ENCODE measurements around the gene INPP4A. TPM values are rescaled to one million over a fixed set of nuclear protein-coding genes. Genes with fewer than 3 reads are reported as not detected.

INPP4A gene
- total and polyA plus RNA-seq, 10 of the 15 experiments (the other 5 are each of a cell fraction or from before 2014, with no cell fraction given) = 4.7 to 62.3 (median 36.9) TPM

DNA sequence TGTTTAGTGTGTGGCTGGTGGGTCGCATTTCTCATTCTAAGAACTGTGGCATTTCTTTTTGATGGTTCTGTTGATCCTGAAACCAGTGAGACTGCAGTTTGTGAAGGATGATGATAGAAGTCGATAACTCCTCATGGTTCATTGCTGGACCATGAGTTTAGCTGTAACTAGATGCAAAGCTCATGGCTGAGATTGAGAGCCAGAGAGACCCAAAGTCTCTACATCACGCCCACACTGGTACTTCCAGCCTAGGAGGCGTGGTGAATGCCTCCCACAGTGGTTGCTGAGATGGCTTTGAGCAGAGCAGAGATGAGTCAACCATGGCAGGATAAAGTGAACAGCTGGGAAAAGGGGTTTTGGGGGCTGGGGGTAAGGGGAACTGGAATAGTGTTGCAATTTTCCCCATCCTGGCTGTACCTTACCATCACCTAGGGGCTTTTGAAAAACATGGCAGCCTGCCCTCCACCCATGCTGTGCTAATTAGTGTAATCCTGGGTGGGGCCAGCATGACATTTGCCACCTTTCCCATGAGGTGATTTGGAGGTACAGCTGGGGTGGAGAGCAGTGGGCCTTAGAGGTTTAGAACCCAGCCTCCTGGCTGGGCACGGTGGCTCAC lies 24.1 kb downstream of the INPP4A start (continued):
- TF ChIP-seq, protein P1, sequence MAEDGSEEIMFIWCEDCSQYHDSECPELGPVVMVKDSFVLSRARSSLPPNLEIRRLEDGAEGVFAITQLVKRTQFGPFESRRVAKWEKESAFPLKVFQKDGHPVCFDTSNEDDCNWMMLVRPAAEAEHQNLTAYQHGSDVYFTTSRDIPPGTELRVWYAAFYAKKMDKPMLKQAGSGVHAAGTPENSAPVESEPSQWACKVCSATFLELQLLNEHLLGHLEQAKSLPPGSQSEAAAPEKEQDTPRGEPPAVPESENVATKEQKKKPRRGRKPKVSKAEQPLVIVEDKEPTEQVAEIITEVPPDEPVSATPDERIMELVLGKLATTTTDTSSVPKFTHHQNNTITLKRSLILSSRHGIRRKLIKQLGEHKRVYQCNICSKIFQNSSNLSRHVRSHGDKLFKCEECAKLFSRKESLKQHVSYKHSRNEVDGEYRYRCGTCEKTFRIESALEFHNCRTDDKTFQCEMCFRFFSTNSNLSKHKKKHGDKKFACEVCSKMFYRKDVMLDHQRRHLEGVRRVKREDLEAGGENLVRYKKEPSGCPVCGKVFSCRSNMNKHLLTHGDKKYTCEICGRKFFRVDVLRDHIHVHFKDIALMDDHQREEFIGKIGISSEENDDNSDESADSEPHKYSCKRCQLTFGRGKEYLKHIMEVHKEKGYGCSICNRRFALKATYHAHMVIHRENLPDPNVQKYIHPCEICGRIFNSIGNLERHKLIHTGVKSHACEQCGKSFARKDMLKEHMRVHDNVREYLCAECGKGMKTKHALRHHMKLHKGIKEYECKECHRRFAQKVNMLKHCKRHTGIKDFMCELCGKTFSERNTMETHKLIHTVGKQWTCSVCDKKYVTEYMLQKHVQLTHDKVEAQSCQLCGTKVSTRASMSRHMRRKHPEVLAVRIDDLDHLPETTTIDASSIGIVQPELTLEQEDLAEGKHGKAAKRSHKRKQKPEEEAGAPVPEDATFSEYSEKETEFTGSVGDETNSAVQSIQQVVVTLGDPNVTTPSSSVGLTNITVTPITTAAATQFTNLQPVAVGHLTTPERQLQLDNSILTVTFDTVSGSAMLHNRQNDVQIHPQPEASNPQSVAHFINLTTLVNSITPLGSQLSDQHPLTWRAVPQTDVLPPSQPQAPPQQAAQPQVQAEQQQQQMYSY (CRISPR knock-in tag; IDR thresholded peaks at IDR 0.05) = no peak
- TF ChIP-seq, protein P2, sequence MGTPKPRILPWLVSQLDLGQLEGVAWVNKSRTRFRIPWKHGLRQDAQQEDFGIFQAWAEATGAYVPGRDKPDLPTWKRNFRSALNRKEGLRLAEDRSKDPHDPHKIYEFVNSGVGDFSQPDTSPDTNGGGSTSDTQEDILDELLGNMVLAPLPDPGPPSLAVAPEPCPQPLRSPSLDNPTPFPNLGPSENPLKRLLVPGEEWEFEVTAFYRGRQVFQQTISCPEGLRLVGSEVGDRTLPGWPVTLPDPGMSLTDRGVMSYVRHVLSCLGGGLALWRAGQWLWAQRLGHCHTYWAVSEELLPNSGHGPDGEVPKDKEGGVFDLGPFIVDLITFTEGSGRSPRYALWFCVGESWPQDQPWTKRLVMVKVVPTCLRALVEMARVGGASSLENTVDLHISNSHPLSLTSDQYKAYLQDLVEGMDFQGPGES (IDR thresholded peaks at IDR 0.05) = no peak
- no peak for TF ChIP-seq DPF2 (IDR thresholded peaks at IDR 0.05)

DNA sequence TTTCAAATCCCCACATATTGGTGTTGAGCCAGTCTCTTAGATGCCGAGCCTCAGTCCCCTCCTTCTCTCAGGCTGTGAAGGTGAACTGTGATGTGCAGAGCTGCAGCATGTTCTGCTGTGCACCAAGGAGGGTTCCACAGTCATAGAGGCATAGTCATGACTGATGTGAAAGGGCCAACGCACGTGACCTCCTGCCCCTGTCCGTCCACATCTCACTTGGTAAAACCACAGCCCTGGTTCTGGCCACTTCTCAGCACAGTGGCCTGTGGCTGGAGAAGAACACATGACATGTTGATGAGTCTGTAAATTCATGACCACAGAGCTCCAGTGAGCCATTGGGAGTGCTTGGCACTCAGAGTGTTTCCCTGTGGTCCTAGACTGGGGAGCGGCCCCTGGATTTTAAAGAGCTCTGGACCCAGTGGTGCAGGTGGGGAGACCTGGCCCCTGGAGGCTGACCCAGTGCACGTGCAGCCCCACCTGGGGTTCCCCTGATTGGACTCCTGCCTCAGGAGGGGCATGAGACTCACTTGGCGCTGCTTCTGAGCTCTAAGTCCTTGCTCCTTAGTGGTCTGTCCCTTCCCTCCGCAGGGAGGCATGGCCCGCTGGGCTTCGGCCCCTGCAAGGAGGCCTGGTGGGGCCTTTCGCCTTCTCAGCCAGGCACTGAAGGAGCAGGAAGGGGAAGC lies 25.3 kb downstream of the INPP4A start:
- ATAC-seq (peak; percentile 11), FAIRE-seq (no peak), DNase-seq (ENCODE audit: low read depth, low spot score) (no peak)
- no peaks in the 10 kb centered on the region for H3K9me3 ChIP-seq (replicated peaks; ENCODE audit: control insufficient read depth, insufficient read depth, low read length)
- H3K9ac ChIP-seq (ENCODE audit: control insufficient read depth, insufficient read depth, low read length) = no peak overlapping the region; the same call in 1 of the 2 replicates
- H3K36me3 ChIP-seq (ENCODE audit: control insufficient read depth in 2 of 2, insufficient read depth in 2 of 2, low read length in 1 of 2) = peaks cover 0 to 13% of the 10 kb centered on the region in 2 experiments; a peak in 2 of 4 replicates
- CTCF ChIA-PET = interaction anchor here (0.8 to 7.9 kb wide), 11 partner anchors 9 to 80 kb away, joined by 3 to 64 read pairs (median 6); no protein-coding TSS in a partner anchor
- WGBS (ENCODE audit: insufficient coverage, insufficient replicate concordance, low lambda C conversion rate, missing lambda C conversion rate) = 84% methylated on average over 11 of the region's 11 CpGs
- RAD21 ChIA-PET (ENCODE audit: unreplicated experiment) = interaction anchor here (0.9 to 11.0 kb wide), 6 partner anchors 7 to 50 kb away, joined by 4 to 200 read pairs (median 91); no protein-coding TSS in a partner anchor
- H2AFZ ChIP-seq (ENCODE audit: control insufficient read depth, low read depth, low read length) = no peak overlapping the region
- peaks cover 91% of the 10 kb centered on the region for H3K4me1 ChIP-seq (ENCODE audit: control insufficient read depth, insufficient read depth, low read length)
- in situ Hi-C loops (cut with MboI) (no loop called here), intact Hi-C loops (cut with micrococcal nuclease; ENCODE audit: unreplicated experiment) (loop anchor here (5.0 to 10.0 kb wide), 4 partner anchors 77 to 455 kb away; partner anchors contain the start of genes COA5 and UNC50)
- H3K27ac ChIP-seq (ENCODE audit: control insufficient read depth, insufficient read depth) = peak overlapping the region; percentile 88
- H3K4me2 ChIP-seq (ENCODE audit: control insufficient read depth, insufficient read depth) = peak overlapping the region; percentile 70
- H3K27me3 ChIP-seq (replicated peaks in 1 of 2; ENCODE audit: control insufficient read depth in 2 of 2, insufficient read depth in 2 of 2, low read length in 1 of 2) = no peaks in the 10 kb centered on the region; a peak in 1 of 4 replicates
- H4K20me1 ChIP-seq (ENCODE audit: control insufficient read depth, insufficient read depth) = no peaks in the 10 kb centered on the region
- BruUV-seq (replicated peaks) = no TSS peak
- SMC1A ChIA-PET (ENCODE audit: uncharacterized antibody, unreplicated experiment) = interaction anchor here (1.7 to 28.2 kb wide), 5 partner anchors 9 to 57 kb away, joined by 5 to 816 read pairs (median 26); partner anchors contain the start of gene INPP4A
- POLR2A ChIA-PET = interaction anchor here (10.1 to 27.0 kb wide), 2 partner anchors 11 to 16 kb away, joined by 271 to 545 read pairs; no protein-coding TSS in a partner anchor
- H3K79me2 ChIP-seq (ENCODE audit: control insufficient read depth, insufficient read depth, low read length) = peaks cover 81% of the 10 kb centered on the region
- no peak overlapping the region for H3K4me3 ChIP-seq
- TF ChIP-seq SUPT20H (IDR thresholded peaks at IDR 0.05; ENCODE audit: borderline replicate concordance, control insufficient read depth, low read depth, low read length) (no peak), KAT2A (conservative IDR thresholded peaks at IDR 0.05; ENCODE audit: control insufficient read depth, low read depth, low read length) (no peak), NR2F1 (conservative IDR thresholded peaks at IDR 0.05) (peak; percentile 75), POLR2A (IDR thresholded peaks at IDR 0.05; ENCODE audit: low read depth, low read length) (peak; percentile 57), LARP7 (IDR thresholded peaks at IDR 0.05) (0 out of 2 replicates have a peak, but pooled peaks have one; percentile 18), BCL11A (IDR thresholded peaks at IDR 0.05; ENCODE audit: low read depth, low read length) (0 out of 2 replicates have a peak, but pooled peaks have one; percentile 6), ZSCAN29 (IDR thresholded peaks at IDR 0.05) (no peak), RAD51 (IDR thresholded peaks at IDR 0.05) (peak; percentile 77), IRF4 (IDR thresholded peaks at IDR 0.05; ENCODE audit: low read depth, low read length) (0 out of 2 replicates have a peak, but pooled peaks have one; percentile 20)
- TF ChIP-seq, protein P3, sequence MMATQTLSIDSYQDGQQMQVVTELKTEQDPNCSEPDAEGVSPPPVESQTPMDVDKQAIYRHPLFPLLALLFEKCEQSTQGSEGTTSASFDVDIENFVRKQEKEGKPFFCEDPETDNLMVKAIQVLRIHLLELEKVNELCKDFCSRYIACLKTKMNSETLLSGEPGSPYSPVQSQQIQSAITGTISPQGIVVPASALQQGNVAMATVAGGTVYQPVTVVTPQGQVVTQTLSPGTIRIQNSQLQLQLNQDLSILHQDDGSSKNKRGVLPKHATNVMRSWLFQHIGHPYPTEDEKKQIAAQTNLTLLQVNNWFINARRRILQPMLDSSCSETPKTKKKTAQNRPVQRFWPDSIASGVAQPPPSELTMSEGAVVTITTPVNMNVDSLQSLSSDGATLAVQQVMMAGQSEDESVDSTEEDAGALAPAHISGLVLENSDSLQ (IDR thresholded peaks at IDR 0.05) = 0 out of 2 replicates have a peak, but pooled peaks have one; percentile 6
- TF ChIP-seq, protein P4, sequence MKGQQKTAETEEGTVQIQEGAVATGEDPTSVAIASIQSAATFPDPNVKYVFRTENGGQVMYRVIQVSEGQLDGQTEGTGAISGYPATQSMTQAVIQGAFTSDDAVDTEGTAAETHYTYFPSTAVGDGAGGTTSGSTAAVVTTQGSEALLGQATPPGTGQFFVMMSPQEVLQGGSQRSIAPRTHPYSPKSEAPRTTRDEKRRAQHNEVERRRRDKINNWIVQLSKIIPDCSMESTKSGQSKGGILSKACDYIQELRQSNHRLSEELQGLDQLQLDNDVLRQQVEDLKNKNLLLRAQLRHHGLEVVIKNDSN (IDR thresholded peaks at IDR 0.05; ENCODE audit: borderline replicate concordance, extremely low read length, insufficient read depth, low read depth, low read length) = peak; percentile 47

Data from GM12878 (cell line).